Measurements from ENCODE around the gene QDPR. TPM values are rescaled to one million over a fixed set of nuclear protein-coding genes. Genes with fewer than 3 reads are reported as not detected.

Gene QDPR
- total RNA-seq, 1 experiment from 2014 or later = 39.2 TPM

DNA sequence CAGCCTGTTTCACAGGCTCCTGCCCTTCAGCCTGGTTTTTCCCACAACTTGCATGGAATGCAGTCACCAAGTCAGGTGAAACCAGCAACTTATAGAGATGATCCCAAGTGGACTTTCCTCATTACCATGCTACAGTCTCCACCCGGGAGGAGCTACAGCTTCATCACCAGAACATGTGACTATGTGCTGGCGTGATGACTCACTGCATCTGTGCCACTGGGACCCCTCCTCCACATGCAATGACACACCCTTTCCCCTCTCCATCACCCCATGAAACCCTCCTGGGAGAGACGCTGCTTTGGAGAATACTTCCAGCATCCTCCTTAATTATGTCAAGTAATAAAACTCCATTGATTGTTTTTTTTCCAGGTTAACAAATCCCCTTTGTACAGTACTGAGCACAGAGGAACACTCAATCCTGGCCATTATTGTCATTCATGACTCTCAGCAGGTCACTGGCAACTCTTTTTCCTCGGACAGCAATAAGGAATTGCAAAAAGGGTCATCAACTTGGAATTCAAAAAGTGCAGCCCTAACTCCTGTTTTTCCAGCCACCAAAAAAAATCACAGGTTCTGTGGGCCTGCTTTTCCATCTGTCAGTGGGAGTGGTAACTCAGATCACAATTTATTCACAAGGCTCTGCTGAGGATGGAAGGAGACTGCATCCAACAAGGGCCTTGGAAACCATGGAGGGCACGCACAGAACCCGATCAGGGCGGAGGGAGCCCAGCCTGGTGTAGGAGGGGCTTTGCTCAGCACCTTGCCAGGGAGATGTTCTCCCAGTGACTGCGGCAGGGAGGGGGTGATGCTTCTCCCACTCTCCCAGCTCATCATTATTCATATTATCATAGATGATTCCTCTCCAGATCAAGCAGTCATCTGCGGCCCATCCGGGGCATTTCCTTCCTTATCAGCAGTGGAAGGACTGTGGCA is 17.4 kb downstream of the QDPR start:
- DNase-seq (ENCODE audit: unreplicated experiment) = peak; percentile 50
- intact Hi-C loops (cut with micrococcal nuclease) = no loop called here
- Mint-ChIP-seq H3K27me3 (ENCODE audit: insufficient read depth, unreplicated experiment) (no peaks in the 10 kb centered on the region), H3K27ac (ENCODE audit: low read depth, unreplicated experiment) (no peak overlapping the region), H3K36me3 (ENCODE audit: insufficient read depth, unreplicated experiment) (peaks cover 66% of the 10 kb centered on the region), H3K9me3 (ENCODE audit: unreplicated experiment) (no peaks in the 10 kb centered on the region), H3K4me3 (ENCODE audit: unreplicated experiment) (no peak overlapping the region), H3K4me1 (ENCODE audit: insufficient read depth, unreplicated experiment) (peaks cover 9% of the 10 kb centered on the region)
- BruUV-seq (replicated peaks) = no TSS peak
- POLR2A ChIA-PET = interaction anchor here (0.7 to 1.4 kb wide), 2 partner anchors 9 to 16 kb away, joined by 4 read pairs; no protein-coding TSS in a partner anchor
- CTCF ChIA-PET = interaction anchor here (1.2 kb wide), 1 partner anchor 17 kb away, joined by 3 read pairs; the partner anchor contains the start of gene QDPR
- TF ChIP-seq, protein P1, sequence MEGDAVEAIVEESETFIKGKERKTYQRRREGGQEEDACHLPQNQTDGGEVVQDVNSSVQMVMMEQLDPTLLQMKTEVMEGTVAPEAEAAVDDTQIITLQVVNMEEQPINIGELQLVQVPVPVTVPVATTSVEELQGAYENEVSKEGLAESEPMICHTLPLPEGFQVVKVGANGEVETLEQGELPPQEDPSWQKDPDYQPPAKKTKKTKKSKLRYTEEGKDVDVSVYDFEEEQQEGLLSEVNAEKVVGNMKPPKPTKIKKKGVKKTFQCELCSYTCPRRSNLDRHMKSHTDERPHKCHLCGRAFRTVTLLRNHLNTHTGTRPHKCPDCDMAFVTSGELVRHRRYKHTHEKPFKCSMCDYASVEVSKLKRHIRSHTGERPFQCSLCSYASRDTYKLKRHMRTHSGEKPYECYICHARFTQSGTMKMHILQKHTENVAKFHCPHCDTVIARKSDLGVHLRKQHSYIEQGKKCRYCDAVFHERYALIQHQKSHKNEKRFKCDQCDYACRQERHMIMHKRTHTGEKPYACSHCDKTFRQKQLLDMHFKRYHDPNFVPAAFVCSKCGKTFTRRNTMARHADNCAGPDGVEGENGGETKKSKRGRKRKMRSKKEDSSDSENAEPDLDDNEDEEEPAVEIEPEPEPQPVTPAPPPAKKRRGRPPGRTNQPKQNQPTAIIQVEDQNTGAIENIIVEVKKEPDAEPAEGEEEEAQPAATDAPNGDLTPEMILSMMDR (IDR thresholded peaks at IDR 0.05; ENCODE audit: unreplicated experiment) = no peak

DNA sequence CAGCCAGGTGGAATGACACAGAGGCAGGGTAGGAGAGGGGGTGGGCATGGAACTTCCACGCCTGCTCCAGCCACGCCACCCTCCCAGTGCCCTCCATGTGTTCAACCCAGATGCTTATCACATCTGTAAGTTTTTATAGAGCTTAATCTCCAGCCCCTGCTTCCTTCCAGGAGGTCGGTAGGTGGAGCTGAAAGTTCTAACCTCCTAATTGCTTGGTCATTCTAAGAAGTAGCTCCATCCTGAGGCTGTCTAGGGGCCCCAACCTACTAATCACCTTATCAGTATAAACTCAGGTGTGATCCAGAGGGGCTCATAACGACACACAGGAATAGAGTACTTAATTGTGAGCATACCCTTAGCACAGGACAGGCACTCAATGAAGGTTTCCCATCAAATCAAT is 18.3 kb downstream of the QDPR start:
- intact Hi-C loops (cut with micrococcal nuclease) = no loop called here
- H3K27me3 Mint-ChIP-seq (ENCODE audit: insufficient read depth, unreplicated experiment) = no peaks in the 10 kb centered on the region
- TF ChIP-seq, protein P1 (IDR thresholded peaks at IDR 0.05; ENCODE audit: unreplicated experiment) = no peak
- POLR2A ChIA-PET = no interaction called here
- no peak overlapping the region for H3K4me3 Mint-ChIP-seq (ENCODE audit: unreplicated experiment)
- H3K9me3 Mint-ChIP-seq (ENCODE audit: unreplicated experiment) = no peaks in the 10 kb centered on the region
- no peak for DNase-seq (ENCODE audit: unreplicated experiment)
- H3K4me1 Mint-ChIP-seq (ENCODE audit: insufficient read depth, unreplicated experiment) = peaks cover 9% of the 10 kb centered on the region
- CTCF ChIA-PET = interaction anchor here (1.2 to 1.8 kb wide), 2 partner anchors 18 to 20 kb away, joined by 3 to 13 read pairs; partner anchors contain the start of gene QDPR
- peaks cover 66% of the 10 kb centered on the region for H3K36me3 Mint-ChIP-seq (ENCODE audit: insufficient read depth, unreplicated experiment)
- BruUV-seq (replicated peaks) = no TSS peak
- no peak overlapping the region for H3K27ac Mint-ChIP-seq (ENCODE audit: low read depth, unreplicated experiment)

DNA sequence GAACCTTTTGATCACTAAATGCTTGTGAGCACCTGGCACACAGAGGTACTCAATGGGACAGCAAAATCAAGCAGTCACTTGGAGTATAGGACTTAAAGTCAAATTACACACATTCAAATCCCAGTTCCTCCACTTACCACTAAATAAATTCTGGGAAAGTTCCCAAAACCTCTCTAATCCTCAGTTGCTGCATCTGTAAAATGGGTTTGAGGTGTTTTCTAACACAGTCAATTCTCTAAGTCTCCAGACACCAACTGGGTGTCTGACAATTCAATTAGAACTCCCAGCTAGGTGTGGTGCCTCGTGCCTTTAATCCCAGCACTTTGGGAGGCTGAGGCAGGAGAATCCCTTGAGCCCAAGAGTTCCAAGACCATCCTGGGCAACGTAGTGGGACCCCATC is 19.0 kb downstream of the QDPR start:
- Mint-ChIP-seq H3K4me1 (ENCODE audit: insufficient read depth, unreplicated experiment) (peaks cover 9% of the 10 kb centered on the region), H3K27ac (ENCODE audit: low read depth, unreplicated experiment) (no peak overlapping the region), H3K9me3 (ENCODE audit: unreplicated experiment) (no peaks in the 10 kb centered on the region), H3K4me3 (ENCODE audit: unreplicated experiment) (no peak overlapping the region), H3K36me3 (ENCODE audit: insufficient read depth, unreplicated experiment) (peaks cover 66% of the 10 kb centered on the region), H3K27me3 (ENCODE audit: insufficient read depth, unreplicated experiment) (no peaks in the 10 kb centered on the region)
- ChIA-PET POLR2A (no interaction called here), CTCF (interaction anchor here (0.6 to 1.8 kb wide), 2 partner anchors 11 to 19 kb away, joined by 3 to 13 read pairs; no protein-coding TSS in a partner anchor)
- intact Hi-C loops (cut with micrococcal nuclease) = no loop called here
- TF ChIP-seq, protein P1 (IDR thresholded peaks at IDR 0.05; ENCODE audit: unreplicated experiment) = no peak
- no TSS peak for BruUV-seq (replicated peaks)
- no peak for DNase-seq (ENCODE audit: unreplicated experiment)

DNA sequence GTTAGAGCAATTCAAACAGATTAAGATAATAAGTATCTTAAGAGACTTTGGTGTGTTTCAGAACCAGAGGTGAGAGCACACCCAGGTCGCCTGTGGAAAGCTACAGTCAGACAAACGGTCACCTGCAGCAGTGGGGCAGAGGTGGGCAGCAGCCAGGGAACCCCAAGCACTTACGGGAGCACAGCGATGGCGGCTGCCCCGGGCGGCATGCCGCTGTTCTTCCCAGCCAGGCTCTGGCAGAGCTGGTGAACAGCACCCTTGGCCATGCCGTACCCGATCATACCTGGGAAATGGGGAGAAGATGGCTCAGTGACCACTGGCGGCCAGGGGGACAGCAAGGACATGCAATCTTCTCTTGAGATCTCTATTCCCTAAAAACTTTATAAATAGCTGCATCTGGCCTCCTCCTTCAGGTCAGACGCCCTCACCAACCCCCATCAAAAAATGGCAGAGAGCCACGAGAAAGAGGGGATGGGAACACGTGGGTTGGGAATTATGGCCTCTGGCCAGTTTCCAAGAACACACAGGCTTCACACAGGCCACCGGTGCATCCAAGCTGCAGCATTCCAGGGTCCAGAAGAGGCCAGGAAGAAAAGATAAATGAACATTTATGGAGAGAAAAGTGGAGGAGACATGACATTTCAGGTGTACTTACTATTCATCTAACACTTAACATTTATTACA is 19.7 kb downstream of the QDPR start:
- H3K4me3 Mint-ChIP-seq (ENCODE audit: unreplicated experiment) = no peak overlapping the region
- TF ChIP-seq, protein P1 (IDR thresholded peaks at IDR 0.05; ENCODE audit: unreplicated experiment) = no peak
- POLR2A ChIA-PET = no interaction called here

More for the DNA sequence above, 19.7 kb downstream of the QDPR start:
- CTCF ChIA-PET = interaction anchor here (0.7 to 1.8 kb wide), 2 partner anchors 19 to 1137 kb away, joined by 3 to 13 read pairs; no protein-coding TSS in a partner anchor
- BruUV-seq (replicated peaks) = no TSS peak
- Mint-ChIP-seq H3K27me3 (ENCODE audit: insufficient read depth, unreplicated experiment) (no peaks in the 10 kb centered on the region), H3K36me3 (ENCODE audit: insufficient read depth, unreplicated experiment) (peaks cover 66% of the 10 kb centered on the region), H3K27ac (ENCODE audit: low read depth, unreplicated experiment) (no peak overlapping the region), H3K9me3 (ENCODE audit: unreplicated experiment) (no peaks in the 10 kb centered on the region), H3K4me1 (ENCODE audit: insufficient read depth, unreplicated experiment) (peaks cover 9% of the 10 kb centered on the region)
- intact Hi-C loops (cut with micrococcal nuclease) = no loop called here
- DNase-seq (ENCODE audit: unreplicated experiment) = peak; percentile 23
